K562 (cell line): Measurements from ENCODE around the gene SOX15.

Experiments
- ARID2 ChIP-seq: fragments of 450-650 bp; IDR thresholded peaks from 2 replicates; pipeline ENCODE4 v1.6.1; 2017; ENCODE audit warnings: antibody characterized with exemption, mild to moderate bottlenecking
- CEBPB ChIP-seq: fragments of 450-650 bp; IDR thresholded peaks from 2 replicates; pipeline ENCODE4 v1.6.1; 2016; ENCODE audit warnings: missing genetic modification characterization, missing compliant biosample characterization
- CTCF ChIP-seq, 3 experiments: IDR thresholded peaks in 2 of 3; conservative IDR thresholded peaks in 1 of 3; 2 replicates each; pipeline ENCODE4 v1.5.1; 2011 to 2012; ENCODE audit warnings: low read length in 3 of 3, mild to moderate bottlenecking in 3 of 3, control low read depth in 2 of 3, improper control_type of control experiment in 1 of 3, inconsistent platforms in 1 of 3, low read depth in 1 of 3, mixed read lengths in 1 of 3, moderate library complexity in 1 of 3; ENCODE audit not compliant: insufficient read depth in 2 of 3
- DPF2 ChIP-seq: fragments of 450-650 bp; IDR thresholded peaks from 2 replicates; pipeline ENCODE4 v1.6.1; 2016
- FOXJ3 ChIP-seq: sonication (generic); formaldehyde crosslinking; IDR thresholded peaks from 2 replicates; pipeline ENCODE4 v1.4.0; 2020; ENCODE audit warnings: mild to moderate bottlenecking, missing genetic modification reagents
- FOXP4 ChIP-seq: sonication (generic); formaldehyde crosslinking; IDR thresholded peaks from 2 replicates; pipeline ENCODE4 v1.8.0; 2022; ENCODE audit warnings: mild to moderate bottlenecking, missing genetic modification reagents, borderline replicate concordance
- GABPA ChIP-seq: fragments of 200-800 bp; sonication (Bioruptor generic); conservative IDR thresholded peaks from 2 replicates; pipeline ENCODE4 v1.6.1; 2016; ENCODE audit warnings: low read depth, missing genetic modification characterization, missing compliant biosample characterization
- IFI16 ChIP-seq: fragments of 250-450 bp; sonication (Bioruptor Pico); IDR thresholded peaks from 2 replicates; pipeline ENCODE4 v2.1.2; 2022; ENCODE audit warnings: mild to moderate bottlenecking, inconsistent platforms
- PBX2 ChIP-seq, 2 experiments: IDR thresholded peaks in 1 of 2; conservative IDR thresholded peaks in 1 of 2; 2 replicates each; pipeline ENCODE4 v1.6.1; 2016; ENCODE audit warnings: low read depth in 2 of 2, mild to moderate bottlenecking in 1 of 2, missing compliant biosample characterization in 1 of 2, missing genetic modification characterization in 1 of 2, moderate library complexity in 1 of 2
- POLR2A ChIP-seq: fragments of 450-650 bp; conservative IDR thresholded peaks from 2 replicates; pipeline ENCODE4 v1.6.1; 2016
- SMC3 ChIP-seq: conservative IDR thresholded peaks from 2 replicates; pipeline ENCODE4 v1.6.1; 2011; ENCODE audit warnings: low read depth, low read length, improper control_type of control experiment; ENCODE audit not compliant: insufficient read depth
- ZBTB26 ChIP-seq: fragments of 450-650 bp; formaldehyde crosslinking; IDR thresholded peaks from 2 replicates; pipeline ENCODE4 v1.4.0; 2022; ENCODE audit warnings: missing genetic modification characterization

GRCh38 chr17:7606280-7606679 is 16.4 kb upstream of the SOX15 start:
- no peak for TF ChIP-seq ZBTB26 (CRISPR knock-in tag)
- TF ChIP-seq CTCF (IDR thresholded peaks at IDR 0.05 in 2 of 3, conservative IDR thresholded peaks at IDR 0.05 in 1 of 3; ENCODE audit: insufficient read depth in 2 of 3, low read depth in 1 of 3, low read length in 3 of 3) = no peak
- TF ChIP-seq DPF2 = no peak
- no peak for TF ChIP-seq FOXJ3
- no peak for TF ChIP-seq POLR2A
- no peak for TF ChIP-seq GABPA
- TF ChIP-seq FOXP4 (CRISPR knock-in tag) = no peak
- no peak for TF ChIP-seq PBX2 (CRISPR knock-in tag; IDR thresholded peaks at IDR 0.05; ENCODE audit: low read depth)
- TF ChIP-seq PBX2 (tag; conservative IDR thresholded peaks at IDR 0.05; ENCODE audit: low read depth) = no peak
- TF ChIP-seq SMC3 = no peak
- no peak for TF ChIP-seq IFI16 (CRISPR knock-in tag)
- TF ChIP-seq ARID2 = no peak
- no peak for TF ChIP-seq CEBPB (tag)
